ENCODE data around the gene BCAS3.

GRCh38 chr17:60802377-60802776 lies 124.7 kb downstream of the BCAS3 start:
- TF ChIP-seq POLR2A (IDR thresholded peaks at IDR 0.05) (no peak), CTCF (IDR thresholded peaks at IDR 0.05 in 8 of 11, conservative IDR thresholded peaks at IDR 0.05 in 3 of 11) (no peak), POLR2AphosphoS5 (IDR thresholded peaks at IDR 0.05) (no peak)

All from spleen (tissue), 7 donors.